K562 treated with DMSO at 1 percent for 12 hours (cell line): ENCODE measurements around the gene CFAP91. TPM values are rescaled to one million over a fixed set of nuclear protein-coding genes. Genes with fewer than 3 reads are reported as not detected.

Source experiments
- total RNA-seq: library from RNA; unstranded; fragments of 300-600 nt; gene quantifications from 2 replicates; pipeline ENCODE4 v1.2.3, GENCODE V29; 2022; ENCODE audit not compliant: insufficient read depth

The CFAP91 gene
- total RNA-seq: not detected in 2 replicates

GRCh38 chr3:119702530-119703527, at the start of gene CFAP91:
Gene CFAP91 (plus strand): TSS chr3:119703022. CDS start chr3:119703099, 77 bp downstream.

GRCh38 chr3:119660474-119661440, 42.1 kb upstream of the CFAP91 start, which contains the start of gene POPDC2:
Gene POPDC2 (minus strand): TSS chr3:119660589. CDS start chr3:119660423, 166 bp downstream.

GRCh38 chr3:119676771-119677640, 25.8 kb upstream of the CFAP91 start, which contains the start of gene COX17:
Gene COX17 (minus strand): TSS chr3:119677406. CDS start chr3:119677310, 96 bp downstream.

Other genes starting within 250 kb of the CFAP91 start
- gene TMEM39A, start 239.4 kb upstream of the CFAP91 start, total RNA-seq: 7.2 and 17.0 TPM in 2 replicates
- gene POGLUT1, start 234.1 kb upstream of the CFAP91 start, total RNA-seq: 2.5 and 6.4 TPM in 2 replicates
- 54.3 and 58.8 TPM in 2 replicates for gene TIMMDC1, start 204.5 kb upstream of the CFAP91 start, total RNA-seq
- 14.9 and 24.9 TPM in 2 replicates for gene CD80, start 143.4 kb upstream of the CFAP91 start, total RNA-seq
- gene ADPRH, start 123.5 kb upstream of the CFAP91 start, total RNA-seq: 1.0 and 2.9 TPM in 2 replicates
- gene PLA1A, start 105.1 kb upstream of the CFAP91 start, total RNA-seq: not detected in 2 replicates
- gene POPDC2, start 42.4 kb upstream of the CFAP91 start, total RNA-seq: 0.44 TPM in 1 of 2 replicates, not detected in the other
- 46.1 and 76.3 TPM in 2 replicates for gene COX17, start 25.6 kb upstream of the CFAP91 start, total RNA-seq
- gene NR1I2, start 79.1 kb downstream of the CFAP91 start, total RNA-seq: not detected in 2 replicates